ENCODE data around the gene PET100.

The PET100 gene

DNA sequence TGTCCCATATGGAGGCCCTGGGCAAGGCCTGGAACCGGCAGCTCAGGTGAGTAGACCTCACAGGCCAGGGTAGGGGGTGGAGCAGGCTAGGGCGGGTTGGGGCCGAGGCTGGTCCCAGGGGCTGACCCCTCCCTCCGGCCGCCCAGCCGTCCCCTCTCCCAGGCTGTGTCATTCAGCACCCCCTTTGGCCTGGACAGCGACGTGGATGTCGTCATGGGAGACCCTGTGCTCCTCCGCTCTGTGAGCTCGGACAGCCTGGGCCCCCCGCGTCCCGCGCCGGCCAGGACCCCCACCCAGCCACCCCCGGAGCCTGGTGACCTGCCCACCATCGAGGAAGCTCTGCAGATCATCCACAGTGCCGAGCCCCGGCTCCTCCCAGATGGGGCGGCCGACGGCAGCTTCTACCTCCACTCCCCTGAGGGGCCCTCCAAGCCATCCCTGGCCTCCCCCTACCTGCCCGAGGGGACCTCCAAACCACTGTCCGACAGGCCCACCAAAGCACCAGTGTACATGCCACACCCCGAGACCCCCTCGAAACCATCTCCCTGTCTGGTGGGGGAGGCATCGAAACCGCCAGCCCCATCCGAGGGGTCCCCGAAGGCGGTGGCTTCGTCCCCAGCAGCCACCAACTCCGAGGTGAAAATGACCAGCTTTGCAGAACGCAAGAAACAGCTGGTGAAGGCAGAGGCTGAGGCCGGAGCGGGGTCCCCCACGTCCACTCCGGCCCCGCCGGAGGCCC is 17.9 kb upstream of the PET100 start:
- no peak for FAIRE-seq
- no peak for DNase-seq (ENCODE audit: insufficient read length, low spot score)

DNA sequence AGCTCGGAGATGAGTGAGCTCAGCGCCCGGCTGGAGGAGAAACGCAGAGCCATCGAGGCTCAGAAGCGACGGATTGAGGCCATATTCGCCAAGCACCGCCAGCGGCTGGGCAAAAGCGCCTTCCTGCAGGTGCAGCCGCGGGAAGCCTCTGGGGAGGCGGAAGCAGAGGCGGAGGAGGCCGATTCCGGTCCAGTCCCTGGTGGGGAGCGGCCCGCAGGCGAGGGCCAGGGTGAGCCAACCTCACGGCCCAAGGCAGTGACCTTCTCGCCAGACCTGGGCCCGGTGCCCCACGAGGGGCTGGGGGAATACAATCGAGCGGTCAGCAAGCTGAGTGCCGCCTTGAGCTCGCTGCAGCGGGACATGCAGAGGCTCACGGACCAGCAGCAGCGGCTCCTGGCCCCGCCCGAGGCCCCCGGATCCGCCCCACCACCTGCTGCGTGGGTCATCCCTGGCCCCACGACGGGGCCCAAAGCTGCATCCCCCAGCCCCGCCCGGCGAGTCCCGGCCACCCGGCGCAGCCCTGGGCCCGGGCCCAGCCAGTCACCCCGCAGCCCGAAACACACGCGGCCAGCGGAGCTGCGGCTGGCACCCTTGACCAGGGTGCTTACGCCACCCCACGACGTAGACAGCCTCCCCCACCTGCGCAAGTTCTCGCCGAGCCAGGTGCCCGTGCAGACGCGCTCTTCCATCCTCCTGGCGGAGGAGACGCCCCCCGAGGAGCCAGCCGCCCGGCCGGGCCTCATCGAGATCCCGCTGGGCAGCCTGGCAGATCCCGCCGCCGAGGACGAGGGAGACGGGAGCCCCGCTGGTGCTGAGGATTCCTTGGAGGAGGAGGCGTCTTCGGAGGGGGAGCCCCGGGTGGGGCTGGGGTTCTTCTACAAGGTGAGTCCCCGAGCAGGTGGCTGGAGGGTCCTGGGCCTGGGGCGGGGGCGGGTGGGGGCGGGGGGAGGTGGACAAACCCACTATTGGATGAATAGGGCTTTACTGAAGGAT is 17.0 kb upstream of the PET100 start:
- no peak for DNase-seq (ENCODE audit: insufficient read length, low spot score)
- FAIRE-seq: no peak

DNA sequence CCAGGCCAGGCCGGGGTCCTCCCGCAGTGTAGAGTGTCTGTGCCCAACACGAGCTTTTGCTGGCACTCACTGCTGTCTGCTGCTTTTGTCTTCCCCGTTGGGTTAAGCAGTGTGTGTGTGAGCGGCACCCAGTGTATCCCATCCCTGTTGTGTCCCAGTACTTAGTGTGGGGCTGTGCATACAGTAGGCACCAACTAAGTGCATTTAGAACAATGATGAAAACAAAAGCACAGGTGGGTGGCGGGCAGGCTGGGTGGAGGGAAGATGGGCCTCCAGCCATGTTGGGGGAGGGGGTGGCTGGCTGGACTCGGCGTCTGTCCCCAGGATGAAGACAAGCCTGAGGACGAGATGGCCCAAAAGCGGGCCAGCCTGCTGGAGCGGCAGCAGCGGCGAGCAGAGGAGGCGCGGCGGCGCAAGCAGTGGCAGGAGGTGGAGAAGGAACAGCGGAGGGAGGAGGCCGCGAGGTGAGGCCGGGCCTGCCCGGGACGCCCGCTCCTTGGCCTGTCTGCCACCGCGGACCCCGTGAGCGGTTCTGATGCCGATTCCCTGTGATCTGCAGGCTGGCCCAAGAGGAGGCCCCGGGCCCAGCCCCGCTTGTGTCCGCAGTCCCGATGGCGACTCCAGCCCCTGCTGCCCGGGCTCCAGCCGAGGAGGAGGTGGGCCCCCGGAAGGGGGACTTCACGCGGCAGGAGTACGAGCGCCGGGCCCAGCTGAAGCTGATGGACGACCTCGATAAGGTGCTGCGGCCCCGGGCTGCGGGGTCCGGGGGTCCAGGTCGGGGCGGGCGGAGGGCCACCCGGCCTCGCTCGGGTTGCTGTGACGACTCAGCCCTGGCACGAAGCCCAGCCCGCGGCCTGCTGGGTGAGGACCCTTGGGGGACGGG is 14.5 kb upstream of the PET100 start:
- DNase-seq (ENCODE audit: insufficient read length, low spot score) (no peak), FAIRE-seq (no peak)

- no peak for DNase-seq (ENCODE audit: insufficient read length, low spot score)
- no peak for FAIRE-seq
Measured at GRCh38 chr19:7617172-7617571, 12.4 kb upstream of the PET100 start.

GRCh38 chr19:7617735-7618134 is 11.9 kb upstream of the PET100 start:
- no peak for DNase-seq (ENCODE audit: insufficient read length, low spot score)
- no peak for FAIRE-seq

DNA sequence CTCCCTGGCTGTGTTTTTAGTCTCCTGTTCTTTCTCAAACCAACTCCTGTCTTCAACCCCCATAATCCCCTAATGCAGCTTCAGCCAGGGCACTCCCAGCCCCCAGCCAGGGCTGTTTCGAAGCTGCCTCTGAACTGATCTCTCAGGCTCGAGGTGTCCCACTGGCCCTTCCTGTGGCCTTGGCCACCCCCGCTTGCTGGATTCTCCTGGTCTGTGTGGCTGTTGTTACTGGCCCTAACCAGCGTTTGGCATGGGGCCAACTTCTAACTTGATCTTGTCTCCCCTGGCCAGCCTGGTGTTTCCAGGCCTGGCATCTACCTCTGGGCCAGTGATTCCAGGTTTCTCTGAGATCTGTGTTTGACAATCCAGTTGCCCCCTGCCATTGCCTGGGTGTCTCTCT is 11.2 kb upstream of the PET100 start:
- DNase-seq (ENCODE audit: insufficient read length, low spot score): no peak
- no peak for FAIRE-seq

DNA sequence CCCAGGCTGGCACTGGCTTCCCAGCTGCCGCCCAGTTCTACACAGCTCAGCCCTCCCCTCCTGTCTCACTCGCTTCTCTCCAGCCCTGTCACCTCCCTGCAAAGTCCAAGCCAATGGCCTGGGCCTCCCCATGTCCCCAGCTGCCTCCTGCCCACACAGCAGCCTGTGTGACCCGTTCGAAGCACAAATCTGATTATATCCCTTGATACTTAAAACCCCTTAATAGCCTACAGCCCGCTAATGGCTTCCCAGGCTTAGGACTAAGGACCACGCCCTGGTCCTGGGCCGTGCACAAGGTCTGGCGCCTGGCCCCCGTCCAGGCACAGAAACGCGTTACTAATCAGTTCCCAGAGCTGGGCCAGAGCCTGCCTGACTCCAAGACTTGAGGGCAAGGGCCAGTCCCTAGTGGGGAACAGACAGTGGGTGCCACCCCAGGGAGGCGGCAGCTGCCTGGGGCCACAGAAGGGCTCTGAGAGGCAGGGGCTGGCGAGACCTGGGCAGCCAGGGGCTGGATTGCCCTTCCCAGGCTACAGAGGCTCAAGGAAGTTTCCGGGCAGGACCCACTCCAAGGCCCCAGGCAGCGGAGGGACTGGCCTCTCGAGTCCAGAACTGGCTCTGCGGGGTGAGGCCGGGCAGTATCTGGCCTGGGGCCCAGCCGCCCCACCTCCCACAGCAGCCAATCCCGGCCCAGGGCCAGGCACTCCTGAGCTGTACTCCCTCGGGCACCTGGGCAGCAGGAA is 10.7 kb upstream of the PET100 start:
- FAIRE-seq (no peak), DNase-seq (ENCODE audit: insufficient read length, low spot score) (no peak)

GRCh38 chr19:7619671-7620441 is 9.7 kb upstream of the PET100 start:
- DNase-seq (ENCODE audit: insufficient read length, low spot score) (no peak), FAIRE-seq (no peak)

GRCh38 chr19:7620442-7621412 is 8.9 kb upstream of the PET100 start:
- FAIRE-seq (no peak), DNase-seq (ENCODE audit: insufficient read length, low spot score) (no peak)

- FAIRE-seq (no peak), DNase-seq (ENCODE audit: insufficient read length, low spot score) (no peak)
Measured at GRCh38 chr19:7622933-7623685, 6.5 kb upstream of the PET100 start.

- no peak for FAIRE-seq
Measured at GRCh38 chr19:7623725-7624603, 5.6 kb upstream of the PET100 start.

GRCh38 chr19:7624810-7625209 is 4.8 kb upstream of the PET100 start:
- FAIRE-seq (no peak), DNase-seq (ENCODE audit: insufficient read length, low spot score) (no peak)

More at GRCh38 chr19:7623725-7624603, 5.6 kb upstream of the PET100 start:
- no peak for DNase-seq (ENCODE audit: insufficient read length, low spot score)

GRCh38 chr19:7625763-7626372 is 3.7 kb upstream of the PET100 start:
- no peak for DNase-seq (ENCODE audit: insufficient read length, low spot score)
- FAIRE-seq: no peak

- DNase-seq (ENCODE audit: insufficient read length, low spot score): no peak
- no peak for FAIRE-seq
Measured at GRCh38 chr19:7627166-7627565, 2.4 kb upstream of the PET100 start.

GRCh38 chr19:7628589-7629311 is 843 bp upstream of the PET100 start:
- peak; percentile 75 for FAIRE-seq
- no peak for DNase-seq (ENCODE audit: insufficient read length, low spot score)

Measured in GM19239 (cell line).